ENCODE measurements around the gene AP1AR. TPM values are rescaled to one million over a fixed set of nuclear protein-coding genes. Genes with fewer than 3 reads are reported as not detected.
A peak's percentile ranks its signal among the peaks of the same experiment; 100 is the strongest.

AP1AR gene
- total and polyA plus RNA-seq, 2 of the 4 experiments (the other 2 are of a cell fraction), result 4.0 to 4.7 TPM

DNA sequence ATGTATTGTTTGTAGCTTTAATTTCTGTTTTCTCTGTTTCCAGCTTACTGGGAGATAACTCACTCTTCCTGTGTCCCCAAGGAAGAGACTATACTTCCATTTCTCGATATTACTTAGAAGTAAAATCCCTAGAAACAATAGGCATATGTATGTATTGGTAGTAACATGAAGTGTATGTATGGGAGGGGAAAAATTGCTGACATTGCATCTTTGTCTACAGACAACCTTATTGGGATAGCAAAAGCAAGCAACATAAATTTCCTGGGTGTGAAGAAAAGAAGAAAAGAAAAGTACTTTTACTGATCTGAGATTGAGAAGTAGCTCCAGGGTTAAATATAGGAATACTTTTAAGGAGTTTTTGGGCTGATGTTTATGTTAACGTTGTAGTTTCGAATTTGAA lies 15.4 kb downstream of the AP1AR start:
- H3K14ac ChIP-seq (replicated peaks; ENCODE audit: low read depth, low read length), result no peak overlapping the region
- H4K5ac ChIP-seq (ENCODE audit: low read depth, low read length), result no peak overlapping the region
- BruUV-seq (replicated peaks), result no TSS peak
- no peaks in the 10 kb centered on the region for H3K27me3 ChIP-seq (ENCODE audit: control insufficient read depth, insufficient read depth, low read length)
- no peak overlapping the region for H2BK20ac ChIP-seq (ENCODE audit: low read depth, low read length)
- H3K4me1 ChIP-seq (ENCODE audit: control insufficient read depth, insufficient read depth, low read length), result no peaks in the 10 kb centered on the region
- no peak overlapping the region for H3K56ac ChIP-seq (ENCODE audit: extremely low read depth, insufficient read depth, low read length)
- no peaks in the 10 kb centered on the region for H3K9me3 ChIP-seq (ENCODE audit: control insufficient read depth, insufficient read depth, low read length)
- intact Hi-C loops (cut with micrococcal nuclease) (no loop called here), dilution Hi-C loops (cut with HindIII; ENCODE audit: low sequenced_read_pairs, unreplicated experiment) (no loop called here), in situ Hi-C loops (cut with MboI; ENCODE audit: low sequenced_read_pairs) (no loop called here)
- peak; percentile 99 for TF ChIP-seq MAFK (IDR thresholded peaks at IDR 0.05; ENCODE audit: low read depth, low read length)
- TF ChIP-seq, protein P1, sequence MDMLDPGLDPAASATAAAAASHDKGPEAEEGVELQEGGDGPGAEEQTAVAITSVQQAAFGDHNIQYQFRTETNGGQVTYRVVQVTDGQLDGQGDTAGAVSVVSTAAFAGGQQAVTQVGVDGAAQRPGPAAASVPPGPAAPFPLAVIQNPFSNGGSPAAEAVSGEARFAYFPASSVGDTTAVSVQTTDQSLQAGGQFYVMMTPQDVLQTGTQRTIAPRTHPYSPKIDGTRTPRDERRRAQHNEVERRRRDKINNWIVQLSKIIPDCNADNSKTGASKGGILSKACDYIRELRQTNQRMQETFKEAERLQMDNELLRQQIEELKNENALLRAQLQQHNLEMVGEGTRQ (IDR thresholded peaks at IDR 0.05; ENCODE audit: low read depth, low read length), result no peak
- H2BK120ac ChIP-seq (ENCODE audit: low read depth, low read length), result no peak overlapping the region
- no peaks in the 10 kb centered on the region for H3K36me3 ChIP-seq (ENCODE audit: control insufficient read depth, insufficient read depth, low read length)
- H3K4me2 ChIP-seq (ENCODE audit: low read depth, low read length), result no peak overlapping the region
- H2BK5ac ChIP-seq (ENCODE audit: low read depth, low read length, poor library complexity, severe bottlenecking), result no peak overlapping the region
- H3K4ac ChIP-seq (ENCODE audit: low read depth, low read length), result no peak overlapping the region
- no peak overlapping the region for H2AK9ac ChIP-seq (replicated peaks; ENCODE audit: low read depth, low read length, poor library complexity)
- ChIA-PET CTCF (interaction anchor here (0.6 kb wide), 1 partner anchor 13 kb away, joined by 4 read pairs; no protein-coding TSS in a partner anchor), POLR2A (ENCODE audit: unreplicated experiment) (no interaction called here)
- peaks cover 7 to 12% of the 10 kb centered on the region in 2 experiments; a peak in 1 of 4 replicates for H3K79me1 ChIP-seq (ENCODE audit: low read depth in 1 of 2, low read length in 2 of 2)
- DNase-seq, result no peak
- WGBS, 2 experiments (ENCODE audit: extremely low coverage in 2 of 2, insufficient read length in 1 of 2), result no CpG with 5 or more reads among the region's 3 CpGs
- no peaks in the 10 kb centered on the region for H3K9me1 ChIP-seq (ENCODE audit: insufficient read depth, low read length)
- no peak overlapping the region for H3K18ac ChIP-seq (ENCODE audit: low read depth, low read length)
- H2BK15ac ChIP-seq (ENCODE audit: low read depth, low read length), result no peak overlapping the region
- H2AFZ ChIP-seq (replicated peaks; ENCODE audit: low read length, poor library complexity), result no peak overlapping the region
- no peak overlapping the region for H3K9ac ChIP-seq (ENCODE audit: low read depth, low read length)
- no peaks in the 10 kb centered on the region for H4K20me1 ChIP-seq (ENCODE audit: insufficient read depth, low read length)
- H2AK5ac ChIP-seq (ENCODE audit: low read depth, low read length), result no peak overlapping the region
- no peak overlapping the region for H4K91ac ChIP-seq (ENCODE audit: insufficient read depth, low read depth, low read length)
- no peak overlapping the region for H3K23ac ChIP-seq (ENCODE audit: low read depth, low read length)
- H3K4me3 ChIP-seq (ENCODE audit: insufficient read depth, low read depth, low read length), result no peak overlapping the region
- ATAC-seq (ENCODE audit: low read depth), result no peak
- no peak overlapping the region for H3K27ac ChIP-seq (ENCODE audit: insufficient read depth, low read length)
- H4K8ac ChIP-seq (ENCODE audit: low read depth in 2 of 2, low read length in 2 of 2), result no peak overlapping the region

All from IMR-90 (cell line).